Measurements from ENCODE around the gene RALGAPA2.

Gene RALGAPA2

DNA sequence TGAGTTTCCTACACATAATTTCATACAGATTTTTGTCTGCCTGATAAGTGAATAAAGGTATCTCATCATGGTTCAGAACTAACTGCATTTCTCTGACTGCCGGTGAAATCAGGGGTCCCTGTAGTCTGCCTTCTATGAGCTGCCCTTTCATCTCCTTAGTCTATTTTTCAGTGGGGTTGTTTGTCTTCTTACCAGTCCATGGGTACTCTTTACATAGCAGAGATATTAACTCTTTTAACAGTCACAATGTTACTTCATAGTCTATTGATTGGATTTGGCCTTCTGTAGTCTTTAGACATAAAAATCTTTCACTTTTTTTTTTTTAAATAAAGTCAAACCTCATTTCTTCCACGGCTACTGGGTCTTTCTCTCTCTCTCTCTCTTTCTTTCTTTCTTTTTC, 79.8 kb downstream of the RALGAPA2 start:
- no peak for DNase-seq (ENCODE audit: low read depth in 2 of 2, low spot score in 1 of 2)

DNA sequence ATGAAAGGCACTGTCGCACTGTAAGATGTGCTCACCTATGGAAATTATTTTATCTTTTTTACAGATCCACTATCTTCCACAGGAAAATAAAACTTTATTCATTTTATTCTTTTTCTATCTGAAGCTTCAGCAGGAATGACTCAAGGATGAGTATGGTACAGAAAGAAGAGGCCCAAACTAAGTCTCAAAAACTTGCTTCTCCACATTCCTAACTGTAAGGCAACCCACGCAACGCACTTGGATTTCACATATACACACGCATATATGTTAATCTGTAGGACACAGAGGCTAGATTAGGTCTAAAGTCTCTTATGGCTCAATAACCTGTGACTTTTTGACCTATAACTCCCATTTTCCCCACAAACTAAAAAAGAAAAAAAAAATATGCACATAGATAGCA, 81.9 kb downstream of the RALGAPA2 start:
- DNase-seq (ENCODE audit: low read depth in 2 of 2, low spot score in 1 of 2): no peak

DNA sequence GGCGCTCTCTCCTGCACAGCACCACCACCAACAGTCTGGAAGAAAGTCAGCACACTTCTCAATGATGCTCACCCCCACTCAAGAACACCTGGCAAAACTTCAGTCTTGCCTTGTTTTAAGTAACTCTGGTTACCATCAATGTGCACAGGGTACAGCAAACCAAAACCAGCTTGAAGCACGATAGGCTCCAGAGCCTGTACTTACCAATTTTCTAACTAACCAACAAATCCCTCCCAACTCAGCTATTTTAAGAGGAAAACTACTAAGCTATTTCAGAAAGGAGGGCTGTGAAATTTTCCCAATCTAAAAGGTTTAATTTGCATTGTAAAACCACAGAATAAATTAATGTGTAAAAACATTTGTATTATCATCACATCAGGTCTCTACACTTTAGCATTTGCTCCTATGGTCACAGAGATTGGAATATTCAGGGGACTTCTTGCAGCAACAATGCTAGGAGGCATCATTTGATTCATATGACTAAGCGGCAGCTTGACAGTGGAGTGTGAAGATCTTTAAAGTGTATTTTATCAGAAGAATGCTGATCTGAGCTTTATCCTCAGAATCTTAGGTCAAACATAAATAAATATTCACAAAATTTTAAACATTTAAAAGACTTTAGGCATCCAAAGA, 82.8 kb downstream of the RALGAPA2 start:
- DNase-seq (ENCODE audit: low read depth in 2 of 2, low spot score in 1 of 2): no peak

DNA sequence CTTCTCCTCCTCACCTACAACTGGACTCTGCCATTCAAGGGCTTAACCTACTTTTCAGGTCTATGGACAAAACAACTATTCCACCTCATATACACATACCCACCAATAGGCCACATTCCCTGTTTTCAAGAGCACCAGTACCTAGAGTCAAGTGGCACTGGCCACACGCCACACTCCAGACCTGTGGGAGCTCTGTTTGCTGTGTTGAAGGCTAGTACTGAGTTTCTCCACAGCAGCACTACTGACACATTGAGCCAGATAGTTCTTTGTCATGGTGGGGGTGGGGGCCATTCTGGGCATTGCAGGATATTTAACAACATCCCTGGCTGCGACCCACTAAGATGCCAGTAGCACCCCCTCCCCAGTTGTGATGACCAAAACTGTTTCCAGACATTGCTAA, 84.1 kb downstream of the RALGAPA2 start:
- no peak for DNase-seq (ENCODE audit: low read depth in 2 of 2, low spot score in 1 of 2)

DNA sequence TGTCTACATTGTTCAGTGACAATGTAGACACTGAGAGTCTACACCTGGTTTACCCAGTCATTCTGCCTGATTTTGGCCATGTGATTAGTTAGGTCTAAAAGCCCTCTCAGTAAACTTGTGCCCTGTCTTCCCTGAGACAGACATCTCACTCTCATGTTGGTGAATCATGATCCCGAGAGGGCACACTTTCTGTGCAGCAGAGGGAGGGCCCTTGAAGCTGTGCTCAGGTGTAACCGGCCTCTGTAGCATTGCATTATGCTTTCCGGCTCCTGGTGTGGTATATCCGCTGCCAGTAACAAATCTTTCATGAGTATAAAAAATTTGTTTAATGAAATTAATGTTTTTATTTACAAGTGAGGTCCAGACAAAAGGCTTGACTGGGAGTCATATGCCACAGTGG, 85.0 kb downstream of the RALGAPA2 start:
- no peak for DNase-seq (ENCODE audit: low read depth in 2 of 2, low spot score in 1 of 2)

DNA sequence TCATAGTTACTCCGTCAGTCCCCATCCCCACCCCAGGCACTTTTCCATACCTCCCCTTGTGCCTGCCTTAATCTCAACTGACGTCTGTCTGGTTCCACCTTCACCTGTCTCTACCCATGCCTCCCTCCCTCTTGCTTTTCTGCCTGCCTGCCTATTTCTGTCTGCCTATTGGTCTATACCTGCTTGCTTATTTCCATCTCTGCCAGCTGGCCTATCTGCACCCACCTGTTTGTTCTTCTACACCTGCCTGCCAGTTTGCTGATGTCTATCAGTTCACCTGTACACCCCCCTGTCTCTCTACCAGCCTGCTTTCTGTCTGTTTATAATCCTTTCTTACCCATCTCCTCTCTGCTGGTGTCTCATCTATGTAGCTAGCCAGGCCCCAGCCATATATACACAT, 87.5 kb downstream of the RALGAPA2 start:
- no peak for DNase-seq (ENCODE audit: low read depth in 2 of 2, low spot score in 1 of 2)

DNA sequence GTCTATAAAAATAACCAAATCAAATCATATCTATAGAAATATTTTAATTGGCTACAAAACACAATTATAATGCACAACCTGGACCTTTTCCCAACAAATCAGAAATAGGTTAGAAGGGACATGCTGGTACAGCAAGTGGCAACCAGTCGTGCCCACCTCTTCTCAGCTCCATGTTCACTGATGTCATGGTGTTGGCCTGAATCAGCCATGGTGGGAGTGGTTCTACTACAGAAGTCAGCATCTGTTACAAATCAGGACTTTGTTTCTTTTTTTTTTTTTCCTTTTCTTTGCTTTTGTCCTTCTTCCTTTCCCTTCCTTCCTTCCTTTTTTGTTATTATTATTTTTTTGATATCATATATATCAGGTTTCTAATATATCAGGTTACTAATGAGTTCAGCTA, 91.2 kb downstream of the RALGAPA2 start:
- no peak for DNase-seq (ENCODE audit: low read depth in 2 of 2, low spot score in 1 of 2)

DNA sequence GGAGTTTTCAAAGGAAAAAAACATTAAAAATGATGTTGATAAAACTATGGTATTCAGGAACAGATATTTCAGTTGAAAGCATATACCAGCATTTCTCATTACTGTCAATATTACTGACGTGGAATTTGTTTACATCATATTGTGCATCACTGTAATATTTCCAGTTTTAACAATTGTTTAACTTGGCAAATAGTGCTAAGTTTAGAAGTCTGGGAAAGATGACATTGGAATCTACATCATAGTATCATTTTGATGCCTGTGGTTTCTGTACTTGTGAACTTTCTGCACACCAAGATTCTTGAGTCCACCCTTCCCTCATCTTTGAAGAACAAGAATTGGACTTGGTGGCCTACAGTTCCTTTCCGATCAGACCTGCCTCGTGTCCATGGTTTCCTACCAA, 98.1 kb downstream of the RALGAPA2 start:
- no peak for DNase-seq (ENCODE audit: low read depth in 2 of 2, low spot score in 1 of 2)

DNA sequence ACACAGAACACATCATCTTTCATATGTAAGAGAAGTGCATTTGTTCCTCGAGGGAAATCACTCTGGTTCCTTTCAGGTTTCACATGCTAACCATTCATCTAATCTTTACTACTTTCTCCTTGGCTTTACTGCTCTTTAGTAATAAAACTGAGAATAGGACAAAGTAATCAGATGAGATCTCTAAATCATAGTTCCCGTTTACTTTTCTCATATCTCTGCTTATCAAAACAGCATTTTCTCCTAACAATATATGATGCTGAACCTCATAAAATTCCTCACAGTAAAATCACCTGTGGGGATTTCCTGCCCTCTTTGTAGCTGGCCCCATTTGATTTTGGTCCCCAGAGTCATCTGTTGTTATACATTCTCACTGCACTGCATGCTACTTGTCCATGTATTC, 100.2 kb downstream of the RALGAPA2 start:
- no peak for DNase-seq (ENCODE audit: low read depth in 2 of 2, low spot score in 1 of 2)

DNA sequence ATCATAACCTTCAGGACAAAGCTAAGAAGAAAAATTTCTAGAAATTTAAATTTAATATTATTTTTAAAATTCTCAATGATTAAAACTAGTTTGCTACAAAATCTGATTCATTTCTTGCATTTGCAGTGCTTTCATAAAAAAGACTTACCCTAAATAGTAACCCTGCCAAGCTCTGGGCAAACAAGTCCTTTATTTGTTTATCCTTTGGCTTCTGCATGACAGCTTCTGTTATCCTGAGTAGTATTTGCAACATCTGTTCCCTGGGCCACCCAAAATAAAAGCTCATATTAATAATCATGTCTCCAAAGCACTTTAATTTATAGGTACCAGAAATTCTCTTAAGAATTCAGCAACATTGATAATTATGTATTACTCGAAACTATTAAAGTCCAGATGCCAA, 101.3 kb downstream of the RALGAPA2 start:
- no peak for DNase-seq (ENCODE audit: low read depth in 2 of 2, low spot score in 1 of 2)

DNA sequence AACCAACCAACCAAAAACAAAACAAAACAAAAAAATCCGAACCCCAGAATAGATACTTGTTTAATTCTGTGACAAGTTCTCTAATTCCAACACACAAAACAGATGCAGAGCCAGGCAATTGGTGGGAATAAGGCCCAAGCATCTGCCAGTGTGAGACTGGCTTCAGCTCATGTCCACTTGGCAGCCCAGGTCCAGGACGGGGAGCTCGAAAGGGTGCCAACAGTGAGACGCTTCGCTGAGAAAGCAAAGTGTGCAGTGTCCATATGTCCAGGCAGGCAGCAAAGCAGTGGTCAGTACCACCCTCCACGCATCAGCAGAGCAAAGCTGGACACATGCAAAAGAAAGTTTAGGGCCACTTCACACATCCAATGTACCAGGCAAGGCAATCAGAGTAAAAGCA, 102.9 kb downstream of the RALGAPA2 start:
- no peak for DNase-seq (ENCODE audit: low read depth in 2 of 2, low spot score in 1 of 2)

DNA sequence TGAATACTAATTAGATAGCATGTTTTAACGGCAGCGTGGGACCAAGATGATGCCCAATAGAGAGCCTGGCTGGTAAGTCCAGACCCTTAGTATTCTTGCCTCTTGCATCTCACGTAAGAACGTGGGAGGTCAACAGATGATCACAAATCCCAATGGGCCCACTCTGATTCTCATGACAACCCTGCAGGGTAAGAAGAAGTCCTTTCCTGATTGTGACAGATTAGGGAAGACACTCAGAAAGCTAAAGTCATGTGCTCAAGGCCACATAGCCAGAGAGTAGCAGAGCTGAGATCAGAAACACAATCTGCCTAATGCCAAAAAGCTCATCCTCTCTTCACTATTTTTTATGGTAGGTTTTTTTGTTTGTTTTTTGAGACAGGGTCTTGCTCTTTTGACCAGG, 103.8 kb downstream of the RALGAPA2 start:
- DNase-seq (ENCODE audit: low read depth in 2 of 2, low spot score in 1 of 2): no peak

DNA sequence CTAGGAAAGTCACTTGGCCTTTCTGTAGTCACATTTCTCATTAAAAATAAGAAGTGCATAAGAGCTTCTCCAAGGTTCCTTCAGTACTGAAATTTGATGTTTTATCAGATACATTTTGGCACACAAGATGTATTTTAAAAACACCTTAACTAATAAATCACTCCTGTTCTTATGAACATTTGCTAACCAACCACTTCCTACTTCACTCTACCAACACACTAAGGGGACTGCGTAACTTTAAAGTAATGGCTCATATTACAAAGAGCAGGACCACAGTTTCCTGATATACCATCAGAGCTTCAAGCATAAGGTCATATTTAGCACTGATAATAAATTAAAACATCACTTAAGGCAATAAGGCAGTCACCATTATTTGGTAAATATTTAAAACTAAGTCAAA, 104.4 kb downstream of the RALGAPA2 start:
- no peak for DNase-seq (ENCODE audit: low read depth in 2 of 2, low spot score in 1 of 2)

DNA sequence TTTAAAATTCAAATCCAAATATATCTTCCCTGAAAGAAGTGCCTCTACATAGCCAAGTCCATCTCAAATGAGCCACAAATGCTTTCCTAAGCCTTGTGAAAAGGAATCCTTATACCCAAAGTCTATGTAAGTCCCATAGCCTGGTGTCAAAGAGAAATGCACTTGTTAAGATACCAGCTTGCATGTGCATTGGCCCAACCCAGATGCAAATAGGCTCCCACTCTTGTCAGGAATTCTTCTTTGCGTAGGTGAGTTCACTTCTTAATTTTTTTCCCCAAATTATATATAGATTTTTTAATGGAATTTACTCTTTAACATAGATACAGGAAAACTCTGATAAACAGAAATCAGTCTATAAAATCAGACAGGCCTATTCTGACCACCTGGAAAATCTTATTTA, 105.6 kb downstream of the RALGAPA2 start:
- no peak for DNase-seq (ENCODE audit: low read depth in 2 of 2, low spot score in 1 of 2)

DNA sequence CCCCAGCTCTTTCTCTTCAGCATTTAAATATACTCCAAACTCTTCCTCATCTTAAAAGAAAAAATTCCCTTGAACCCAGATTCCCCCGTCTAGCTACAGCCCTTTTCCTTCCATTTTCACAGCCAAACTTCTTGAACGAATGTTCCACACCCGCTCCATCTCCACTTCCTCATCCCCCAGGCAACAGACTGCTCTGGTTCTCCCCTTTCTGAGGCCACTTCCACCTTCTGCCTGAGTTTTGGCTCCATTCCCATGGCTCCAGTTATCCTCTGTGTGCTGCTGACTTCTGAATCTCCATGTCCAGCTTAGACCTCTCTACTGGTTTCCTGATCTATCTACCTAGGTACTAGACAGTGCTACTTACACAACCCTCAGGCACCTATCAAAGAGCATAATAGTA, 106.4 kb downstream of the RALGAPA2 start:
- DNase-seq (ENCODE audit: low read depth in 2 of 2, low spot score in 1 of 2): no peak

DNA sequence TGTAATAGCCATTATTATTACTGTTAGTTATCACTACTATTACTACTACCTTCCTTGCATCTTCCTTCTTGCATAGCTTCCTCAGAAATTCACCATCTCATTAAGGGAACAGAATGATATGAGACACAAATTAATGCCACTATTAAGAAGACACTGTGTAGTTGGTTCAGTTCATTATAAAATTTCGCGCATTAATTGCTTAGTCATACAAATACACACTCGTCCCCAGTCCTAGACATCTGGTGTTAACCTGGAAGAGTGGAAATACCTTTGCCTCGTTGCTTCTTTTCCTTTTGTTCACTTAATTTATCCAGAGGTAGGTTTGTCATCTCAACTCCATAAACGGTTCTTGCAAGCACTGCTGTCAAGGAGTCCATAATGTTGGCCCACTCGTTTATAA, 107.5 kb downstream of the RALGAPA2 start:
- DNase-seq (ENCODE audit: low read depth in 2 of 2, low spot score in 1 of 2): no peak

DNA sequence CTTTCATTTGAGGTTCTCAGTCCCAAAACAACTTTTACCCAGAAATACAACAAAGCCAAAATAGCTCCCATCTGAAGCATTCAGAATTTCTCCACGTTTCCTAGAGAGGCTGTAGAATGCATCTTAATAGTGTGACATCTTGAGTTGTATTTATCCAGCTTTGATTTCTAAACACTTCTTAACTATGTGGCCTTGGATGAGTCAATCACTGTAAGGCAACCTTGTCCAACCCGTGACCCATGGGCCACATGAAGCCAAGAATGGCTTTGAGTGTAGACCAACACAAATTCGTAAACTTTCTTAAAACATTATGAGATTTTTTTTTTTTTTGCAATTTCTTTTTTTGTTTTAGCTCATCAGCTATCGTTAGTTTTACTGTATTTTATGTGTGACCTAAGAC, 108.1 kb downstream of the RALGAPA2 start:
- no peak for DNase-seq (ENCODE audit: low read depth in 2 of 2, low spot score in 1 of 2)

DNA sequence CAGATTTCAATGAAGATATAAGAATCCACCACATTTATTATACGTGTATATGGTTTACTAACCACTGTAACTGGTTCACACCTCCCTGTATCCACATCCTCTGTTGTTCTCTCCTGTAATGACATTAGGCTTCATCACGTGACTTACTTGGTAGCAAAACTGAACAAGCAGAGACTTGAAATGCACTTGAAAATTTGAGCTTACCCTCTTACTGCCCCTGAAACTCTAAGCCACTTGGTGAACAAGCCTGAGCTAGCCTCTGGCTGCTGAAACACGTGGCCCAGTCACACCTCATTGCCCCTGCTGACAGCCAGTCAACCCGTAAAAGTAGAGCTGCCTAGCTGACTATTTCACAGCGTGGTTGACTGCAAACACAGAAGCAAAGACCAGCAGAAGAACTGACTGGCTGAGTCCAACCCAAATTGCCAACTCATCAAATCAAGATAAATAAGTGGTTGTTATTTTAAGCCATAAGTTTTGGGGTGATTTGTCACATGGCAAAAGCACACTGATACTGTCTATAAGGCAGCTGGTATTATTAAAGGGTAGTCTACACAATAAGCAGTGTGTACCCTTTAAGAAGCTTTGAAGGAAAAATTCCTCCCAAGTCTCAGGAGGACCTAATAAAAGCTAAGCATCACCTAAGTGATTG, 109.0 kb downstream of the RALGAPA2 start:
- DNase-seq (ENCODE audit: low read depth in 2 of 2, low spot score in 1 of 2): no peak

DNA sequence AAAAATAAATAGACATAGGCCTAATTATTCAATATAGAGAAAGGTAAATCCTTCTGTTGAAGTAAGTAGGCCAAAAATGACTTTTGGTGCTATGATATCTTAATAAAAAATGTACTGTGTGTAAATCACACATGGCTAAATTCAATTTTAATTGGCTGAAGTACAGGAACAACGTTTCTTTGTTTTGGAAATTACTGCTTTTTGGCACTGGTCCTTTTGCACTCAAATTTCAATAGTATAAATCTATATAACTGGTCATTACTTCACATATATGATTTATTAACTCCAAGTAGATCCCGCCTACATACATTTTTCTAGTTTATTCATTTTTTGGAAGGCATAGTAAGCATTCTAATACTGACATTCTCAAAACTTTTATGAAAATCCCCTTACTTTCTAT, 114.5 kb downstream of the RALGAPA2 start:
- no peak for DNase-seq (ENCODE audit: low read depth in 2 of 2, low spot score in 1 of 2)

DNA sequence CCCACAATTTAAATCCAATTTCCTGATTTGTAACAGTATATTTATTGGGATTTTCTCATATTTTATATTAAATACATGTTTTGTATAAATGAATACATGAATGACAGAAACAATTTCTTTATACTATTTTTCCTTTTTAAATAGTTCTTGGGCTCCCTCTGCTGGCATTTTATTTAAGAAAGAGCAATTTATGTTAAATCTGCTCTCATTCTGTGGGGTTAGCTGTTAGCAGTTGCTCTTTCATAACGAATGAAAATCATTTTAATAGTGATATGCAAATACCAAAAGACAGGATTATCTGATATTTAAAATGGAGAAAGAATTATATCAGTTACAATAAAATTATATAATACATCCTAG, 118.3 kb downstream of the RALGAPA2 start:
- DNase-seq (ENCODE audit: low read depth in 2 of 2, low spot score in 1 of 2): no peak

DNA sequence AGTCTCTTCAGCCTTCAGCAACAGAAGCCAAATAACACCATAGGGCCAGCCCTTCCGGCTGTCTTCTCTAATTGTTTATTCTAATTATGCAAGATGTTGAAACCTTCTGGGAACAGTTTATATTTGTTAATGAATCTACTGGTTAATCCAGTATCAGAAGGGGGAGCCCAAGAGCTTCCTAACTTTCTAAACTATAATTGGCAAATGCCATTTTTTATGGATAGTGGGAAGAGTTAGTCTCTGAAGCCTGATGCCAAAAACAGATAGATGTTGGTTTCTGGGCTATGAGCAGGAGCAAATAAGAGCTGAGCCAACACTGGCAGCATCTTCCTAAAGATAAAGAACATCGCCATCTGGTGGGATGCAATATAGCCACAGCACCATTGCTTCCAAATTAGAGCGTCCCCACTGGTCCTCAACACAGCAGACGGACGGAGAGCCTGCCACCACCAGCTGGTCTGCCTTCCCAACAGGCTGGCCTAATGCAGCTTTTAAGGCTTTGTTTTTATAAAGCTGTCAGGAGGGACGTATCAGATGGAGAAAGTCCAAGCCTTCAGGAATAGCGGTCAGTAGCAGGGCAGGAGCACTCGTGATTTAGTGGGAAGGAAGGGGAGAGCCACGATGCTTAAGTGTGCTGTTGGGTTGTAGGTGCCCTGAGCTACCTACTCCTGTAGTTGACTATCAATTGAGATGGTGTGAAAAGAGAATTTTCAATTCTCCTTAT, 118.8 kb downstream of the RALGAPA2 start:
- DNase-seq (ENCODE audit: low read depth in 2 of 2, low spot score in 1 of 2): no peak

DNA sequence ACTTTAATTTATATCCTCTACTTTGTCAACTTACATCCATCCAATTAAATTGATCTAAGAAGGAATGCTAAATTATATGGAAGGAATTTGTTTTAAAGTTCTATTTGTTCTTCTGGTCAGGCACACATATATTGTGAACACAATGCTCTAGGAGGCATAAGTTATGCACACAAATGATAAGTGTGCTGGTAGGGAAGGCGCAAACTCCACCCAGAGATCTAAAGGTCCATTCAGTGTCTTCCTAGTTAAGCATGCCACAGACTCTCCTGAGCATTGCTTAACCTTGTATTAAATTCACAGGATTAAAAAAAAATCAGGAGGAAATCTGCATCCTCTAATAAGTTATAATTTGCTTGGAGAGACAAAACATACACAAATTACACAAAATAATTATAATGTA, 127.3 kb downstream of the RALGAPA2 start:
- DNase-seq (ENCODE audit: low read depth in 2 of 2, low spot score in 1 of 2): no peak

DNA sequence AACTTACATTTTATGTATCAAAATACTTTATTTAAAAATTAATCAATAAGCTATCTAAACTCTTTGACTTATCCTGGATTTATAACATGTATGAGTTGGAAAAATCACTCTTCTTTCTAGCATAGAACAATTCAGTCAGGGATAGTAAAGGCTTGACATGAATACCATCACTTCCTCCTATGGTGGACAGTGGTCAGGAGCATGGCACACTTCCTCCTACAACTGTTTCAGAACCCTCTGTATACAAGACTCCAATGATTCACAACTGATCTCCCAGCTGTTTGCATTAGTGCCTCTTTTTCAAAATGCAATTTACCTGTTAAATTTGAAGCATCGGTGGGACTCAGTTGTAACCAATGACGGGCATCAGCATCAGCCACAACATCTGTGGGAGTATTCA, 129.7 kb downstream of the RALGAPA2 start:
- no peak for DNase-seq (ENCODE audit: low read depth in 2 of 2, low spot score in 1 of 2)
